A549 (cell line): ENCODE results near the gene NR4A1. TPM values are rescaled to one million over a fixed set of nuclear protein-coding genes. Genes with fewer than 3 reads are reported as not detected.

Experiments
- ATAC-seq, 2 experiments: fragments of 200-7000 bp in 1 of 2; fragments of >200 bp in 1 of 2; cut with Nextera tagmentation in 1 of 2; cut with Tn5 transposase in 1 of 2; 3 replicates each; pipeline versions ENCODE4 v1.8.0 to v1.9.1; 2018 to 2020; ENCODE audit warnings: mild to moderate bottlenecking in 1 of 2, moderate library complexity in 1 of 2
- CTCF ChIA-PET: fragments of 300-600 bp; sonication (Branson Sonifier 250); formaldehyde crosslinking; extraction: SDS; loops from one replicate; lab custom pipeline; 2021; ENCODE audit warnings: antibody characterized with exemption, inconsistent platforms; lab: Yijun Ruan, JAX
- POLR2A ChIA-PET: fragments of 350-600 bp; formaldehyde crosslinking; extraction: SDS; loops from one replicate; lab custom pipeline; 2021; ENCODE audit warnings: antibody characterized with exemption, inconsistent platforms; lab: Yijun Ruan, JAX
- DNase-seq, 2 experiments: peaks; one replicate each; pipeline versions ENCODE4 v3.0.0 to v3.0.0-alpha.2; 2011 to 2016; ENCODE audit warnings: low read depth in 1 of 2, low spot score in 1 of 2
- FAIRE-seq: peaks from 2 replicates; lab custom pipeline; 2011; peaks lifted over from hg19 to GRCh38; lab: Jason Lieb, UNC
- H3K27ac ChIP-seq, 2 experiments: fragments of >200 bp; sonication (Bioruptor Twin); formaldehyde crosslinking; 3 replicates each; pipeline ENCODE4 v1.5.1; 2016 to 2017
- H3K4me1 ChIP-seq: fragments of >200 bp; sonication (Bioruptor Twin); formaldehyde crosslinking; 3 replicates; pipeline ENCODE4 v1.6.1; 2016
- H3K4me2 ChIP-seq: fragments of >200 bp; sonication (Bioruptor Twin); formaldehyde crosslinking; 3 replicates; pipeline ENCODE4 v1.6.1; 2016
- H3K4me3 ChIP-seq: fragments of >200 bp; sonication (Bioruptor Twin); formaldehyde crosslinking; 3 replicates; pipeline ENCODE4 v1.5.1; 2016
- H3K9me3 ChIP-seq: fragments of >200 bp; sonication (Bioruptor Twin); formaldehyde crosslinking; 3 replicates; pipeline ENCODE4 v1.6.1; 2016
- CBX2 ChIP-seq: fragments of 200-600 bp; sonication (generic); IDR thresholded peaks from 2 replicates; pipeline ENCODE4 v1.6.1; 2016; ENCODE audit warnings: low read depth, mild to moderate bottlenecking, borderline replicate concordance
- CEBPB ChIP-seq, 2 experiments: fragments of >200 bp in 1 of 2; sonication (Bioruptor Twin) in 1 of 2; formaldehyde crosslinking in 1 of 2; IDR thresholded peaks; 2 replicates each; pipeline ENCODE4 v1.6.1; 2012 to 2016
- CHD2 ChIP-seq: fragments of 150-350 bp; IDR thresholded peaks from 2 replicates; pipeline ENCODE4 v1.6.1; 2014; ENCODE audit warnings: low read length; ENCODE audit not compliant: partially characterized antibody
- CHD4 ChIP-seq: fragments of 200-600 bp; sonication (generic); IDR thresholded peaks from 2 replicates; pipeline ENCODE4 v1.6.1; 2016; ENCODE audit warnings: antibody characterized with exemption, mild to moderate bottlenecking, borderline replicate concordance
- EP300 ChIP-seq, 2 experiments: fragments of >200 bp; sonication (Bioruptor Twin); formaldehyde crosslinking; IDR thresholded peaks; 2 replicates in 1 of 2; 3 replicates in 1 of 2; pipeline ENCODE4 v1.6.1; 2016 to 2017
- ESRRA ChIP-seq: fragments of 150-350 bp; IDR thresholded peaks from 2 replicates; pipeline ENCODE4 v1.6.1; 2014; ENCODE audit warnings: mild to moderate bottlenecking, low read length, borderline replicate concordance
- JUNB ChIP-seq: fragments of >200 bp; sonication (Bioruptor Twin); formaldehyde crosslinking; IDR thresholded peaks from 2 replicates; pipeline ENCODE4 v1.6.1; 2016
- MYC ChIP-seq: IDR thresholded peaks from 2 replicates; pipeline ENCODE4 v1.6.1; 2012; ENCODE audit warnings: mild to moderate bottlenecking, inconsistent platforms, low read length, improper control_type of control experiment, borderline replicate concordance
- NR3C1 ChIP-seq: fragments of >200 bp; sonication (Bioruptor Twin); formaldehyde crosslinking; IDR thresholded peaks from 3 replicates; pipeline ENCODE4 v1.6.1; 2017
- RNF2 ChIP-seq: fragments of 200-600 bp; sonication (generic); IDR thresholded peaks from 2 replicates; pipeline ENCODE4 v1.6.1; 2016; ENCODE audit warnings: low read depth, mild to moderate bottlenecking, antibody characterized with exemption, moderate library complexity, borderline replicate concordance
- SMC3 ChIP-seq: fragments of >200 bp; sonication (Bioruptor Twin); formaldehyde crosslinking; IDR thresholded peaks from 3 replicates; pipeline ENCODE4 v1.6.1; 2018; ENCODE audit warnings: inconsistent platforms
- ZC3H11A ChIP-seq: fragments of 450-650 bp; IDR thresholded peaks from 2 replicates; pipeline ENCODE4 v1.6.1; 2014; ENCODE audit warnings: antibody characterized with exemption, mild to moderate bottlenecking
- WGBS: methylation state at CpG from one replicate; pipeline ENCODE4 v1.1.6; 2017; ENCODE audit errors: missing lambda C conversion rate; 5-methylcytosine and 5-hydroxymethylcytosine counted together
- polyA plus RNA-seq, 4 experiments: library from polyadenylated mRNA; depleted of rRNA in 3 of 4; stranded (reverse); fragments of >200 nt; fragmentation: RNase III in 1 of 4; extraction: RNeasy Plus Mini Kit Qiagen cat#74134 plus additional on column Dnase treatment in 1 of 4; gene quantifications; 2 replicates in 3 of 4; 3 replicates in 1 of 4; pipeline ENCODE4 v1.2.3, GENCODE V29; 2011 to 2017
- TF ChIP-seq, protein P1 (sequence below): fragments of >200 bp; sonication (Bioruptor Twin); formaldehyde crosslinking; IDR thresholded peaks from 2 replicates; pipeline ENCODE4 v1.6.1; 2016
- TF ChIP-seq, protein P2 (sequence below): IDR thresholded peaks from 2 replicates; pipeline ENCODE4 v1.6.1; 2012
- TF ChIP-seq, protein P3 (sequence below): fragments of 150-350 bp; IDR thresholded peaks from 2 replicates; pipeline ENCODE4 v1.6.1; 2014; ENCODE audit warnings: low read depth, mild to moderate bottlenecking, low read length
- TF ChIP-seq, protein P4 (sequence below): fragments of >200 bp; sonication (Bioruptor Twin); formaldehyde crosslinking; IDR thresholded peaks from 3 replicates; pipeline ENCODE4 v1.5.1; 2016
- TF ChIP-seq, protein P5 (sequence below): fragments of 250-450 bp; sonication (Bioruptor Pico); IDR thresholded peaks from 2 replicates; pipeline ENCODE4 v1.5.0; 2021; ENCODE audit warnings: mild to moderate bottlenecking, moderate library complexity, borderline replicate concordance
- TF ChIP-seq, protein P6 (sequence below): IDR thresholded peaks from 2 replicates; pipeline ENCODE4 v1.6.1; 2012
- TF ChIP-seq, protein P7 (sequence below): fragments of >200 bp; sonication (Bioruptor Twin); formaldehyde crosslinking; IDR thresholded peaks from 3 replicates; pipeline ENCODE4 v1.6.1; 2016

NR4A1 gene
- polyA plus RNA-seq, 2 of the 4 experiments (the other 2 are of a cell fraction) = 39.6 to 89.6 TPM

DNA sequence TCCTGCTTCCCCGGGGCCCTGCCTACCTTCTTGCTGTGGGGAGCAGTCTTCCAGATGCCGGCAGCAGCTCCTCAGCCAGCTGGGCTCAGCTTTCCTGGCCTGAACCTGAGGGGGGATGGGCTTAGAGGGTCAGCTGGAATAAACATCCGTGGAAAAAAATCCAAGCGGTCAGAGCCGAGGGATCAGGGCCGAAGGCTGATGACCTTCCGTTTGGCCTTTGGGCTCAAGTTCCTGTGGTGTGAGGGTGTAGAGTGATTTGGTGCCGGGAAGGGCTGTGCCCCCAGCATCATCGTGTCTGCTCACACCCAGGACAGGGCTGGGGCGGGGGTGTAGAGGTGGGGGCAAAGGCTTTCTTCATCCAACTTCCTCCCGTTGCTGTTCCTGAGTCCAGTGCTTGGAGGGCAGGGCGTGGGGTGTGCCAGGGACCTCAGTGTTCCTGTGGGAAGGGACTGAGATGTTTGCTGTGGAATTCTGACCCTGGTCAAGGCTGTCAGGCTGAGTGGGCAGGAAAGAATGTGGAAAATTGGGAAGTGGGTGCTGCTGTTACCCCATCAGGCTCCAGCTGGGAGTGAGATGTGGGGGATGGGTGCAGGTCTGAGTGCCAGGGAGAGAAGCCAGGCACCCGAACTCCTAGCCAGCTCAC is 30.9 kb downstream of the NR4A1 start:
- Histone ChIP-seq H3K27ac (no peak overlapping the region), H3K4me3 (no peak overlapping the region), H3K4me2 (no peak overlapping the region), H3K9me3 (no peaks in the 10 kb centered on the region), H3K4me1 (peaks cover 2% of the 10 kb centered on the region; the same call in 1 of the 3 replicates)
- POLR2A ChIA-PET = interaction anchor here (1.8 to 1.9 kb wide), 2 partner anchors 12 to 56 kb away, joined by 5 to 8 read pairs; partner anchors contain the start of gene ATG101
- no peak; a peak in 1 of 6 replicates for ATAC-seq
- DNase-seq = no peak
- FAIRE-seq = no peak
- WGBS = 72% methylated on average over 12 of the region's 13 CpGs
- CTCF ChIA-PET = interaction anchor here (0.9 to 42.5 kb wide), 19 partner anchors 9 to 823 kb away, joined by 3 to 1730 read pairs (median 4); partner anchors contain the start of genes ATG101, KRT8 and SMIM41
- TF ChIP-seq, protein P1, sequence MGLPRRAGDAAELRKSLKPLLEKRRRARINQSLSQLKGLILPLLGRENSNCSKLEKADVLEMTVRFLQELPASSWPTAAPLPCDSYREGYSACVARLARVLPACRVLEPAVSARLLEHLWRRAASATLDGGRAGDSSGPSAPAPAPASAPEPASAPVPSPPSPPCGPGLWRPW = no peak
- TF ChIP-seq ESRRA = no peak
- no peak for TF ChIP-seq EP300 (IDR thresholded peaks at IDR 0.05)
- TF ChIP-seq, protein P2, sequence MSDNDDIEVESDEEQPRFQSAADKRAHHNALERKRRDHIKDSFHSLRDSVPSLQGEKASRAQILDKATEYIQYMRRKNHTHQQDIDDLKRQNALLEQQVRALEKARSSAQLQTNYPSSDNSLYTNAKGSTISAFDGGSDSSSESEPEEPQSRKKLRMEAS = no peak
- TF ChIP-seq CHD2 = no peak
- no peak for TF ChIP-seq CHD4
- no peak for TF ChIP-seq CEBPB (IDR thresholded peaks at IDR 0.05)
- no peak for TF ChIP-seq RNF2
- no peak for TF ChIP-seq MYC
- TF ChIP-seq SMC3 = no peak
- no peak for TF ChIP-seq ZC3H11A
- TF ChIP-seq, protein P3, sequence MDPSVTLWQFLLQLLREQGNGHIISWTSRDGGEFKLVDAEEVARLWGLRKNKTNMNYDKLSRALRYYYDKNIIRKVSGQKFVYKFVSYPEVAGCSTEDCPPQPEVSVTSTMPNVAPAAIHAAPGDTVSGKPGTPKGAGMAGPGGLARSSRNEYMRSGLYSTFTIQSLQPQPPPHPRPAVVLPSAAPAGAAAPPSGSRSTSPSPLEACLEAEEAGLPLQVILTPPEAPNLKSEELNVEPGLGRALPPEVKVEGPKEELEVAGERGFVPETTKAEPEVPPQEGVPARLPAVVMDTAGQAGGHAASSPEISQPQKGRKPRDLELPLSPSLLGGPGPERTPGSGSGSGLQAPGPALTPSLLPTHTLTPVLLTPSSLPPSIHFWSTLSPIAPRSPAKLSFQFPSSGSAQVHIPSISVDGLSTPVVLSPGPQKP = no peak
- TF ChIP-seq, protein P4, sequence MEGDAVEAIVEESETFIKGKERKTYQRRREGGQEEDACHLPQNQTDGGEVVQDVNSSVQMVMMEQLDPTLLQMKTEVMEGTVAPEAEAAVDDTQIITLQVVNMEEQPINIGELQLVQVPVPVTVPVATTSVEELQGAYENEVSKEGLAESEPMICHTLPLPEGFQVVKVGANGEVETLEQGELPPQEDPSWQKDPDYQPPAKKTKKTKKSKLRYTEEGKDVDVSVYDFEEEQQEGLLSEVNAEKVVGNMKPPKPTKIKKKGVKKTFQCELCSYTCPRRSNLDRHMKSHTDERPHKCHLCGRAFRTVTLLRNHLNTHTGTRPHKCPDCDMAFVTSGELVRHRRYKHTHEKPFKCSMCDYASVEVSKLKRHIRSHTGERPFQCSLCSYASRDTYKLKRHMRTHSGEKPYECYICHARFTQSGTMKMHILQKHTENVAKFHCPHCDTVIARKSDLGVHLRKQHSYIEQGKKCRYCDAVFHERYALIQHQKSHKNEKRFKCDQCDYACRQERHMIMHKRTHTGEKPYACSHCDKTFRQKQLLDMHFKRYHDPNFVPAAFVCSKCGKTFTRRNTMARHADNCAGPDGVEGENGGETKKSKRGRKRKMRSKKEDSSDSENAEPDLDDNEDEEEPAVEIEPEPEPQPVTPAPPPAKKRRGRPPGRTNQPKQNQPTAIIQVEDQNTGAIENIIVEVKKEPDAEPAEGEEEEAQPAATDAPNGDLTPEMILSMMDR = no peak
- TF ChIP-seq, protein P5, sequence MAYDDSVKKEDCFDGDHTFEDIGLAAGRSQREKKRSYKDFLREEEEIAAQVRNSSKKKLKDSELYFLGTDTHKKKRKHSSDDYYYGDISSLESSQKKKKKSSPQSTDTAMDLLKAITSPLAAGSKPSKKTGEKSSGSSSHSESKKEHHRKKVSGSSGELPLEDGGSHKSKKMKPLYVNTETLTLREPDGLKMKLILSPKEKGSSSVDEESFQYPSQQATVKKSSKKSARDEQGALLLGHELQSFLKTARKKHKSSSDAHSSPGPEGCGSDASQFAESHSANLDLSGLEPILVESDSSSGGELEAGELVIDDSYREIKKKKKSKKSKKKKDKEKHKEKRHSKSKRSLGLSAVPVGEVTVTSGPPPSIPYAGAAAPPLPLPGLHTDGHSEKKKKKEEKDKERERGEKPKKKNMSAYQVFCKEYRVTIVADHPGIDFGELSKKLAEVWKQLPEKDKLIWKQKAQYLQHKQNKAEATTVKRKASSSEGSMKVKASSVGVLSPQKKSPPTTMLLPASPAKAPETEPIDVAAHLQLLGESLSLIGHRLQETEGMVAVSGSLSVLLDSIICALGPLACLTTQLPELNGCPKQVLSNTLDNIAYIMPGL (CRISPR knock-in tag) = no peak
- no peak for TF ChIP-seq CBX2
- TF ChIP-seq NR3C1 = no peak
- TF ChIP-seq, protein P6, sequence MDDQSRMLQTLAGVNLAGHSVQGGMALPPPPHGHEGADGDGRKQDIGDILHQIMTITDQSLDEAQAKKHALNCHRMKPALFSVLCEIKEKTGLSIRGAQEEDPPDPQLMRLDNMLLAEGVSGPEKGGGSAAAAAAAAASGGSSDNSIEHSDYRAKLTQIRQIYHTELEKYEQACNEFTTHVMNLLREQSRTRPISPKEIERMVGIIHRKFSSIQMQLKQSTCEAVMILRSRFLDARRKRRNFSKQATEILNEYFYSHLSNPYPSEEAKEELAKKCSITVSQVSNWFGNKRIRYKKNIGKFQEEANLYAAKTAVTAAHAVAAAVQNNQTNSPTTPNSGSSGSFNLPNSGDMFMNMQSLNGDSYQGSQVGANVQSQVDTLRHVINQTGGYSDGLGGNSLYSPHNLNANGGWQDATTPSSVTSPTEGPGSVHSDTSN = no peak
- TF ChIP-seq, protein P7, sequence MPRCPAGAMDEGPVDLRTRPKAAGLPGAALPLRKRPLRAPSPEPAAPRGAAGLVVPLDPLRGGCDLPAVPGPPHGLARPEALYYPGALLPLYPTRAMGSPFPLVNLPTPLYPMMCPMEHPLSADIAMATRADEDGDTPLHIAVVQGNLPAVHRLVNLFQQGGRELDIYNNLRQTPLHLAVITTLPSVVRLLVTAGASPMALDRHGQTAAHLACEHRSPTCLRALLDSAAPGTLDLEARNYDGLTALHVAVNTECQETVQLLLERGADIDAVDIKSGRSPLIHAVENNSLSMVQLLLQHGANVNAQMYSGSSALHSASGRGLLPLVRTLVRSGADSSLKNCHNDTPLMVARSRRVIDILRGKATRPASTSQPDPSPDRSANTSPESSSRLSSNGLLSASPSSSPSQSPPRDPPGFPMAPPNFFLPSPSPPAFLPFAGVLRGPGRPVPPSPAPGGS = no peak
- no peak for TF ChIP-seq JUNB
